Activated CD4-positive, alpha-beta T cell treated with anti-CD3 and anti-CD28 coated beads, Interleukin-10, Interleukin-2, amounts not matched to agents 100 ng/mL and 50 ng/mL, durations not matched to agents 16 hours and 8 hours (primary cell): ENCODE results near the gene KDELR1.
A peak's percentile ranks its signal among the peaks of the same experiment; 100 is the strongest.

ENCODE experiments used
- DNase-seq: peaks from one replicate; pipeline ENCODE4 v3.0.0-alpha.2; 2020

The KDELR1 gene

GRCh38 chr19:48370955-48371354 lies 20.4 kb downstream of the KDELR1 start:
- no peak for DNase-seq

GRCh38 chr19:48368936-48369335 lies 22.4 kb downstream of the KDELR1 start:
- no peak for DNase-seq

- no peak for DNase-seq
These were observed 23.5 kb downstream of the KDELR1 start for GRCh38 chr19:48367855-48368254.

GRCh38 chr19:48365602-48366001 lies 25.7 kb downstream of the KDELR1 start:
- DNase-seq = no peak

- DNase-seq = no peak
These were observed 26.6 kb downstream of the KDELR1 start for GRCh38 chr19:48364598-48365348.

- peak; percentile 100 for DNase-seq
These were observed 27.3 kb downstream of the KDELR1 start, which contains the start of the genes SYNGR4 and TMEM143 for GRCh38 chr19:48363810-48364597. SYNGR4 (plus strand) TSS chr19:48364367; CDS start chr19:48365843, 1,476 bp downstream. TMEM143 (minus strand) TSS chr19:48363940; CDS start chr19:48363920, 20 bp downstream.

GRCh38 chr19:48363500-48363809 lies 27.9 kb downstream of the KDELR1 start:
- no peak for DNase-seq

GRCh38 chr19:48362716-48363499 lies 28.4 kb downstream of the KDELR1 start:
- DNase-seq = peak; percentile 96

GRCh38 chr19:48361912-48362311 lies 29.4 kb downstream of the KDELR1 start:
- DNase-seq = no peak

- DNase-seq = no peak
These were observed 32.2 kb downstream of the KDELR1 start for GRCh38 chr19:48359123-48359522.

GRCh38 chr19:48355365-48355954 lies 35.9 kb downstream of the KDELR1 start:
- DNase-seq = no peak

- DNase-seq = no peak
These were observed 36.9 kb downstream of the KDELR1 start for GRCh38 chr19:48354332-48354992.

GRCh38 chr19:48353677-48354076 lies 37.7 kb downstream of the KDELR1 start:
- no peak for DNase-seq

GRCh38 chr19:48351341-48351752 lies 40.0 kb downstream of the KDELR1 start:
- peak; percentile 85 for DNase-seq

GRCh38 chr19:48350856-48351255 lies 40.5 kb downstream of the KDELR1 start:
- DNase-seq = no peak

GRCh38 chr19:48348737-48349136 lies 42.6 kb downstream of the KDELR1 start:
- DNase-seq = no peak

- no peak for DNase-seq
These were observed 43.3 kb downstream of the KDELR1 start for GRCh38 chr19:48348045-48348444.

GRCh38 chr19:48346191-48346590 lies 45.2 kb downstream of the KDELR1 start:
- no peak for DNase-seq

- no peak for DNase-seq
These were observed 46.5 kb downstream of the KDELR1 start for GRCh38 chr19:48344892-48345291.

- DNase-seq = no peak
These were observed 48.4 kb downstream of the KDELR1 start for GRCh38 chr19:48342841-48343540.

GRCh38 chr19:48342414-48342738 lies 49.0 kb downstream of the KDELR1 start:
- no peak for DNase-seq
